K562 (cell line): Measurements from ENCODE around the gene ARHGAP42. TPM values are rescaled to one million over a fixed set of nuclear protein-coding genes. Genes with fewer than 3 reads are reported as not detected.

Source experiments
- ATAC-seq: fragments of 200-7000 bp; cut with Tn5 transposase; 3 replicates; pipeline ENCODE4 v1.9.1; 2020; ENCODE audit warnings: moderate library complexity
- Bru-seq: library from RNA; stranded (reverse); fragments of 400-500 nt; gene quantifications from one replicate; lab custom pipeline; 2021; lab: Mats Ljungman, UMichigan
- BruChase-seq, 2 experiments: library from RNA; stranded (reverse); fragments of 400-500 nt; gene quantifications; one replicate each; lab custom pipeline; 2021; lab: Mats Ljungman, UMichigan
- BruUV-seq: library from RNA; stranded (reverse); fragments of 400-500 nt; replicated peaks from 2 replicates; lab custom pipeline; 2021; lab: Mats Ljungman, UMichigan
- CTCF ChIA-PET: fragments of 300-600 bp; formaldehyde crosslinking; extraction: SDS; loops from one replicate; lab custom pipeline; 2021; ENCODE audit warnings: low intra/inter-chr PET ratio; lab: Yijun Ruan, JAX
- POLR2A ChIA-PET: fragments of 300-600, 350-650 bp; sonication (Branson Sonifier 250); formaldehyde crosslinking; extraction: SDS; loops from one replicate; lab custom pipeline; 2021; ENCODE audit warnings: antibody characterized with exemption, inconsistent platforms; lab: Yijun Ruan, JAX
- DNase-seq, 4 experiments: peaks; one replicate each; pipeline versions ENCODE4 v3.0.0 to v3.0.0-alpha.2; 2011 to 2018; ENCODE audit warnings: low spot score in 3 of 4, mixed read lengths in 3 of 4; ENCODE audit errors: extremely low read depth in 1 of 4
- FAIRE-seq: peaks from 2 replicates; lab custom pipeline; 2011; peaks lifted over from hg19 to GRCh38; lab: Jason Lieb, UNC
- H2AFZ ChIP-seq: 2 replicates; pipeline ENCODE4 v1.6.0; 2011; ENCODE audit warnings: low read depth, low read length, control low read depth, inconsistent platforms
- H3K27ac ChIP-seq: fragments of 200-600 bp; 3 replicates; pipeline ENCODE4 v1.8.0; 2011; ENCODE audit warnings: low read depth, mild to moderate bottlenecking, control low read depth, inconsistent platforms, low read length, moderate library complexity, mixed read lengths; ENCODE audit errors: extremely low read depth
- H3K27me3 ChIP-seq, 2 experiments: fragments of 300-600 bp in 1 of 2; 2 replicates in 1 of 2; 3 replicates in 1 of 2; pipeline versions ENCODE4 v1.6.0 to v1.8.0; 2011; ENCODE audit warnings: inconsistent platforms in 2 of 2, low read length in 2 of 2, mild to moderate bottlenecking in 1 of 2, mixed read lengths in 1 of 2, moderate library complexity in 1 of 2; ENCODE audit not compliant: control insufficient read depth in 2 of 2, insufficient read depth in 2 of 2
- H3K36me3 ChIP-seq: fragments of 300-600 bp; 3 replicates; pipeline ENCODE4 v1.8.0; 2011; ENCODE audit warnings: mild to moderate bottlenecking, low read length, inconsistent platforms; ENCODE audit not compliant: control insufficient read depth, insufficient read depth
- H3K4me1 ChIP-seq, 2 experiments: fragments of 200-600 bp in 1 of 2; replicated peaks in 1 of 2; 2 replicates in 1 of 2; 3 replicates in 1 of 2; pipeline versions ENCODE4 v1.5.1 to v1.8.0; 2011; ENCODE audit warnings: inconsistent platforms in 2 of 2, low read length in 2 of 2, mild to moderate bottlenecking in 1 of 2, mixed read lengths in 1 of 2, moderate library complexity in 1 of 2; ENCODE audit not compliant: control insufficient read depth in 2 of 2, insufficient read depth in 2 of 2
- H3K4me2 ChIP-seq: 2 replicates; pipeline ENCODE4 v1.6.1; 2011; ENCODE audit warnings: low read length, control low read depth, inconsistent platforms, mixed read lengths; ENCODE audit not compliant: insufficient read depth
- H3K4me3 ChIP-seq: fragments of 200-600 bp; sonication (generic), shearing (Covaris generic); 2 replicates; pipeline ENCODE4 v1.5.1; 2016; ENCODE audit warnings: control low read depth, inconsistent platforms
- H3K79me2 ChIP-seq: fragments of 200-600 bp; 3 replicates; pipeline ENCODE4 v1.8.0; 2011; ENCODE audit warnings: low read length, inconsistent platforms; ENCODE audit not compliant: control insufficient read depth, insufficient read depth
- H3K9ac ChIP-seq, 2 experiments: 2 replicates each; pipeline versions ENCODE4 v1.6.0 to v1.6.1; 2011; ENCODE audit warnings: low read depth in 2 of 2, low read length in 2 of 2, control low read depth in 1 of 2, inconsistent platforms in 1 of 2, mild to moderate bottlenecking in 1 of 2, mixed read lengths in 1 of 2; ENCODE audit not compliant: insufficient read depth in 1 of 2
- H3K9me1 ChIP-seq: one replicate; pipeline ENCODE4 v1.6.0; 2011; ENCODE audit warnings: inconsistent platforms, mild to moderate bottlenecking, low read length, moderate library complexity; ENCODE audit not compliant: control insufficient read depth, insufficient read depth
- H3K9me3 ChIP-seq: replicated peaks from 2 replicates; pipeline ENCODE4 v1.5.1; 2011; ENCODE audit warnings: low read depth, low read length, inconsistent platforms; ENCODE audit not compliant: control insufficient read depth, insufficient read depth
- H4K20me1 ChIP-seq: replicated peaks from 2 replicates; pipeline ENCODE4 v1.6.1; 2011; ENCODE audit warnings: low read length, inconsistent platforms, mixed read lengths; ENCODE audit not compliant: control insufficient read depth, insufficient read depth
- CXXC5 ChIP-seq: fragments of 250-450 bp; sonication (Bioruptor Pico); IDR thresholded peaks from 2 replicates; pipeline ENCODE4 v1.8.0; 2022; ENCODE audit warnings: inconsistent platforms, mild to moderate bottlenecking, moderate library complexity
- E4F1 ChIP-seq: fragments of 250-450 bp; sonication (Bioruptor Pico); IDR thresholded peaks from 2 replicates; pipeline ENCODE4 v1.5.0; 2021; ENCODE audit warnings: mild to moderate bottlenecking, borderline replicate concordance
- ETS2 ChIP-seq: IDR thresholded peaks from 2 replicates; pipeline ENCODE4 v1.6.1; 2016; ENCODE audit warnings: borderline replicate concordance, missing genetic modification characterization, mild to moderate bottlenecking, moderate library complexity, missing compliant biosample characterization; ENCODE audit not compliant: poor library complexity, severe bottlenecking
- FOXJ3 ChIP-seq: sonication (generic); formaldehyde crosslinking; IDR thresholded peaks from 2 replicates; pipeline ENCODE4 v1.4.0; 2020; ENCODE audit warnings: mild to moderate bottlenecking, missing genetic modification reagents
- MCM5 ChIP-seq: fragments of 450-650 bp; IDR thresholded peaks from 2 replicates; pipeline ENCODE4 v1.6.1; 2016; ENCODE audit warnings: low read depth
- MEIS2 ChIP-seq: fragments of 450-650 bp; IDR thresholded peaks from 2 replicates; pipeline ENCODE4 v1.6.1; 2014; ENCODE audit warnings: mild to moderate bottlenecking; ENCODE audit not compliant: partially characterized antibody
- MTA3 ChIP-seq: fragments of 450-650 bp; formaldehyde crosslinking; IDR thresholded peaks from 2 replicates; pipeline ENCODE4 v1.6.1; 2017; ENCODE audit warnings: mild to moderate bottlenecking, borderline replicate concordance
- POLR2A ChIP-seq: fragments of 450-650 bp; conservative IDR thresholded peaks from 2 replicates; pipeline ENCODE4 v1.6.1; 2016
- POLR2AphosphoS2 ChIP-seq: IDR thresholded peaks from 2 replicates; pipeline ENCODE4 v1.6.1; 2012; ENCODE audit warnings: low read length, improper control_type of control experiment
- SRSF9 ChIP-seq: fragments of 200-400 bp; formaldehyde crosslinking; IDR thresholded peaks from 2 replicates; pipeline ENCODE4 v1.6.1; 2017; ENCODE audit warnings: low read depth, low read length, borderline replicate concordance
- TEAD2 ChIP-seq: fragments of 450-650 bp; IDR thresholded peaks from 2 replicates; pipeline ENCODE4 v1.6.1; 2016; ENCODE audit warnings: missing genetic modification characterization, control low read depth, missing compliant biosample characterization
- ZFPM2 ChIP-seq: fragments of 250-450 bp; sonication (Bioruptor Pico); IDR thresholded peaks from 2 replicates; pipeline ENCODE4 v1.5.1; 2022; ENCODE audit warnings: mild to moderate bottlenecking
- ZNF311 ChIP-seq: fragments of 250-450 bp; sonication (Bioruptor Pico); IDR thresholded peaks from 2 replicates; pipeline ENCODE4 v1.4.0; 2020; ENCODE audit warnings: mild to moderate bottlenecking, moderate library complexity
- ZNF316 ChIP-seq: fragments of 450-650 bp; IDR thresholded peaks from 2 replicates; pipeline ENCODE4 v1.6.1; 2016
- ZNF584 ChIP-seq: fragments of 200-800 bp; sonication (Bioruptor generic); IDR thresholded peaks from 2 replicates; pipeline ENCODE4 v1.6.1; 2016; ENCODE audit warnings: low read depth, mild to moderate bottlenecking, missing genetic modification characterization, missing compliant biosample characterization
- WGBS: fragments of 100-300 bp; shearing (Covaris generic); methylation state at CpG from one replicate; pipeline ENCODE4 v1.1.6; 2016; ENCODE audit warnings: low coverage, mixed read lengths; ENCODE audit not compliant: insufficient coverage; ENCODE audit errors: missing lambda C conversion rate; 5-methylcytosine and 5-hydroxymethylcytosine counted together
- in situ Hi-C: fragments of 300-500 bp; cut with MboI; formaldehyde crosslinking; loops from 4 replicates; pipeline ENCODE4 v1.15.0; 2018; ENCODE audit warnings: inconsistent platforms, mixed read lengths
- intact Hi-C: fragments of 100-400 bp; cut with micrococcal nuclease; formaldehyde crosslinking; loops from 2 replicates; pipeline ENCODE4 v1.14.2; 2022
- long read RNA-seq, 3 experiments: library from polyadenylated mRNA in 2 of 3; library from RNA in 1 of 3; unstranded in 2 of 3; stranded (forward) in 1 of 3; transcript quantifications; one replicate each; pipeline ENCODE4 v2.0.0, GENCODE V29; 2019 to 2022
- polyA minus RNA-seq, 3 experiments: library from RNA; depleted of rRNA, polyadenylated mRNA; stranded (reverse); fragments of >200 nt; gene quantifications; 2 replicates each; pipeline ENCODE4 v1.2.3, GENCODE V29; 2011
- polyA plus RNA-seq, 8 experiments: library from polyadenylated mRNA; depleted of rRNA in 4 of 8; stranded (reverse) in 5 of 8; unstranded in 3 of 8; fragments of >200 nt; fragmentation: Nextera tagmentation in 2 of 8; fragmentation: Illumina TruSeq in 1 of 8; extraction: Ambion mirVana in 2 of 8; extraction: Trizol in 1 of 8; gene quantifications; 2 replicates each; pipeline versions ENCODE4 v1.2.1 to v1.2.3, GENCODE V29; 2011 to 2014; ENCODE audit warnings: inconsistent platforms in 1 of 8, missing spikeins in 1 of 8
- total RNA-seq, 7 experiments: library from RNA; depleted of rRNA in 6 of 7; stranded (reverse); fragments of >200 nt in 6 of 7; fragmentation: Illumina TruSeq in 2 of 7; extraction: Trizol in 2 of 7; gene quantifications; 2 replicates each; pipeline versions ENCODE4 v1.2.1 to v1.2.3, GENCODE V29; 2011 to 2021; ENCODE audit warnings: low replicate concordance in 1 of 7
- TF ChIP-seq, protein P1 (sequence below): sonication (generic); formaldehyde crosslinking; IDR thresholded peaks from 2 replicates; pipeline ENCODE4 v1.8.0; 2022; ENCODE audit warnings: missing genetic modification reagents, mild to moderate bottlenecking, moderate library complexity, borderline replicate concordance

Gene ARHGAP42
- total RNA-seq (2011; cell fraction: chromatin; rRNA removed; ENCODE audit: low replicate concordance) = 6.6 and 12.8 TPM in 2 replicates
- total RNA-seq (2011; cell fraction: nucleolus; rRNA removed) = 1.2 and 1.6 TPM in 2 replicates
- total RNA-seq (2011; cell fraction: nucleoplasm; rRNA removed) = 4.5 and 6.3 TPM in 2 replicates
- 1.2 and 2.4 TPM in 2 replicates for total RNA-seq (2014; rRNA removed)
- total RNA-seq (2014; rRNA removed; fragmentation: Illumina TruSeq; extraction: Trizol) = 3.8 and 5.2 TPM in 2 replicates
- total RNA-seq (2015; rRNA removed; fragmentation: Illumina TruSeq; extraction: Trizol) = 3.3 and 3.6 TPM in 2 replicates
- 2.2 and 2.9 TPM in 2 replicates for total RNA-seq (2021)
- polyA plus RNA-seq (2011; rRNA removed) = 1.7 and 6.1 TPM in 2 replicates
- 1.1 and 2.1 TPM in 2 replicates for polyA plus RNA-seq (2011; cell fraction: cytosol; rRNA removed)
- 1.7 and 4.8 TPM in 2 replicates for polyA plus RNA-seq (2011; cell fraction: nucleus; rRNA removed)
- polyA plus RNA-seq (2012) = 1.1 and 1.4 TPM in 2 replicates
- 1.9 and 2.6 TPM in 2 replicates for polyA plus RNA-seq (2014; fragmentation: Illumina TruSeq; extraction: Trizol)
- polyA plus RNA-seq (2014; fragmentation: Nextera tagmentation; extraction: Ambion mirVana) = 1 to 10 TPM in 1 of 2 experiments, under 1 TPM in 1; 0.95 to 1.2 TPM
- 1.4 and 1.6 TPM in 2 replicates for polyA plus RNA-seq (2014; rRNA removed)
- 4.2 and 13.5 TPM in 2 replicates for polyA minus RNA-seq (2011; rRNA and poly(A)+ RNA removed)
- polyA minus RNA-seq (2011; cell fraction: cytosol; rRNA and poly(A)+ RNA removed) = 0.46 and 6.7 TPM in 2 replicates
- 3.7 and 5.1 TPM in 2 replicates for polyA minus RNA-seq (2011; cell fraction: nucleus; rRNA and poly(A)+ RNA removed)
- Bru-seq, nascent RNA = percentile 48 among the genes with signal in this experiment
- BruChase-seq, experiment 1, labeled RNA remaining after a 2-hour chase = percentile 48 among the genes with signal in this experiment
- percentile 48 among the genes with signal in this experiment for BruChase-seq, experiment 2, labeled RNA remaining after a 6-hour chase
- long read RNA-seq, experiment 1, full-length matches to known transcripts = 2 of 6 reads
- long read RNA-seq, experiment 1, partial matches to known transcripts = 2 of 6 reads
- long read RNA-seq, experiment 1, other reads (novel, unspliced or antisense) = 2 of 6 reads
- long read RNA-seq, experiment 2 = 0 reads
- long read RNA-seq, experiment 3, partial matches to known transcripts = 0 of 2 reads
- long read RNA-seq, experiment 3, other reads (novel, unspliced or antisense) = 2 of 2 reads

- ChIA-PET POLR2A (interaction anchor here (0.5 to 1.0 kb wide), 3 partner anchors 10 to 54 kb away, joined by 3 to 4 read pairs (median 3); no protein-coding TSS in a partner anchor), CTCF (no interaction called here)
- peak within 1 kb of the TSS; percentile 88 for H2AFZ ChIP-seq
- H3K27me3 ChIP-seq = no peaks in the 10 kb centered on the region
- no TSS peak for BruUV-seq
- H3K4me1 ChIP-seq = peaks cover 2 to 12% of the 10 kb centered on the region in 2 experiments; a peak in 3 of 5 replicates
- no peaks in the 10 kb centered on the region for H3K36me3 ChIP-seq
- no peaks in the 10 kb centered on the region; the same call in 2 of the 3 replicates for H3K79me2 ChIP-seq
- H3K4me2 ChIP-seq = peak within 1 kb of the TSS; percentile 80
- ATAC-seq = peak; percentile 91
- H3K9me1 ChIP-seq = no peaks in the 10 kb centered on the region
- peak within 1 kb of the TSS; percentile 82 for H3K4me3 ChIP-seq
- no peak for FAIRE-seq
- no peaks in the 10 kb centered on the region for H3K9me3 ChIP-seq
- H3K9ac ChIP-seq = peak within 1 kb of the TSS; percentile 60 to 89
- H4K20me1 ChIP-seq = no peaks in the 10 kb centered on the region
- peak within 1 kb of the TSS; percentile 61 for H3K27ac ChIP-seq
- DNase-seq = peak; percentile 44 to 70 (median 48)
- intact Hi-C loops = no loop called here
- in situ Hi-C loops = no loop called here
- WGBS = 10% methylated on average over 27 of the region's 80 CpGs
- TF ChIP-seq ZNF316 (no peak), MCM5 (no peak), MEIS2 (peak; percentile 40), SRSF9 (no peak), ETS2 (tag) (no peak), POLR2AphosphoS2 (no peak), CXXC5 (CRISPR knock-in tag) (peak; percentile 76), TEAD2 (no peak), ZNF311 (CRISPR knock-in tag) (no peak), ZFPM2 (no peak), POLR2A (0 out of 2 replicates have a peak, but pooled peaks have one; percentile 32), E4F1 (no peak), MTA3 (0 out of 2 replicates have a peak, but pooled peaks have one; percentile 19), ZNF584 (CRISPR knock-in tag) (no peak), FOXJ3 (CRISPR knock-in tag) (no peak)
- TF ChIP-seq, protein P1, sequence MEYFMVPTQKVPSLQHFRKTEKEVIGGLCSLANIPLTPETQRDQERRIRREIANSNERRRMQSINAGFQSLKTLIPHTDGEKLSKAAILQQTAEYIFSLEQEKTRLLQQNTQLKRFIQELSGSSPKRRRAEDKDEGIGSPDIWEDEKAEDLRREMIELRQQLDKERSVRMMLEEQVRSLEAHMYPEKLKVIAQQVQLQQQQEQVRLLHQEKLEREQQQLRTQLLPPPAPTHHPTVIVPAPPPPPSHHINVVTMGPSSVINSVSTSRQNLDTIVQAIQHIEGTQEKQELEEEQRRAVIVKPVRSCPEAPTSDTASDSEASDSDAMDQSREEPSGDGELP (CRISPR knock-in tag) = no peak
Observed at GRCh38 chr11:100687054-100687629, at the start of gene ARHGAP42. TSS of gene ARHGAP42 (plus strand) at chr11:100687288. CDS start at chr11:100687679, 391 bp downstream.
